GM18867 (cell line): ENCODE results near the gene UNC5CL.
"Not testable (repeated sequence)": the region's sequence is repeated elsewhere in the genome, so short reads cannot be mapped to it uniquely, and the experiment has no call there.

Experiments used
- ATAC-seq: cut with Tn5 transposase; IDR thresholded peaks from one replicate; pipeline ENCODE4 v1.9.1; 2021; ENCODE audit warnings: mild to moderate bottlenecking, moderate library complexity; ENCODE audit not compliant: unreplicated experiment

UNC5CL gene

DNA sequence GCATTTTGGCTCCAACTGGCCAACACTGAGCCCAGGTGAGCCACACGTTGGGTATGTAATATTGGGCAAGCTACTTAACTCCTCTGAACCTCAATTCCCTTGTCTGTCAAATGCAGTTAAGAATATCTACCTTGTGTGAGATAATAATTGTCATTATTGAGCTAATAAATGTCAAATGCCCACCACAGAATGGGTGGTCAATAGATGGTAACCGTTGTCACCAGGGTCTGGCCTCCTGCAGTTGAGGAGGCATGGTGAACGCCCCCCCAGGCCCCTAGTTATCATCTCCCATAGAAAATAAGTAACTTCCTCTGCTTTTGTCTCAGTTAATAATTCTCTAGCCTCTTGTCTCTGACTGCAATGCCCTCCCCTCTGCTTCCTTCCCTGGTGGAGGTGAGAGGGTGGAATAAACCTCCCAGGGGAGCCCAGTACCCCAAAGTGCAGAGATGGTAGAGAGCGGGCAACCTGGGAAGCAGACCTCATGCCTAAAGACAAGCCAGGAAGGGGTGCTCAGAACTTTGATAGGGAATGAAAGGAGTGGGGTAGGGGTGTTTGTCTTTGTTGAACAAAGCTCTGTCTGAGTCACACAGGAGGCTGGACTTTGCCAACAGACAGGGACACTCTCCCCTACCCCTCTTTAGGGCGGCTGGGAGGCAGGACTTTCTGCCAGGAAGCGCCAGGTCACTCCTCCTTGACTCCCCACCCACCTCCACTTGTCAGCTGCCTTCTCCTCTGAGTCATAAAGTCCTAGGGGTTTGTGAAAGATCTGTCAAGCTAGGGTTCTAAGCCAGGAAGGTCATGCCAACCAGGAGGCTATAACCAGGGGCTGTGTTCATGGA, 1.3 kb upstream of the UNC5CL start:
- no peak for ATAC-seq

GRCh38 chr6:41038205-41038604, 816 bp downstream of the UNC5CL start:
- no peak for ATAC-seq

- no peak for ATAC-seq
These were observed 1.7 kb downstream of the UNC5CL start for GRCh38 chr6:41037107-41037900.

GRCh38 chr6:41036601-41037000, 2.4 kb downstream of the UNC5CL start:
- ATAC-seq: no peak

DNA sequence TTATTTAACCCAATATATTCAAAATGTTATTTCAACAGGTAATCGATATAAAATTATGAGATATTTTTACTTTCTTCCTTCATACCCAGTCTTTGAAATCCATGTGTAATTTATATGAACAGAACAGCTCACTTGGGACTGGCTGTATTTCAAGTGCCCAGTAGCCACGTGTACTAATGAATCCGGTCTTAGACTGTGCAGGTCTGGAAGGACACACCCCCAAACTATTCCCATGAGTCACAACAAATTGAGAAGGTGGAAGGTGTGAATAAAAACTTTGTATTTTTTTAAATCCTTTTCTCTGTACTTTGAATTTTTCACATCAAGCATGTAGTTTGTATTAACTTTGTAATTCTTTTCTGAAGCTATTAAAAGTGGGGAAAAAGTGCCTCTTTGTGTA, 2.8 kb downstream of the UNC5CL start:
- no peak for ATAC-seq

- no peak for ATAC-seq
These were observed 5.2 kb downstream of the UNC5CL start for GRCh38 chr6:41033776-41034175.

DNA sequence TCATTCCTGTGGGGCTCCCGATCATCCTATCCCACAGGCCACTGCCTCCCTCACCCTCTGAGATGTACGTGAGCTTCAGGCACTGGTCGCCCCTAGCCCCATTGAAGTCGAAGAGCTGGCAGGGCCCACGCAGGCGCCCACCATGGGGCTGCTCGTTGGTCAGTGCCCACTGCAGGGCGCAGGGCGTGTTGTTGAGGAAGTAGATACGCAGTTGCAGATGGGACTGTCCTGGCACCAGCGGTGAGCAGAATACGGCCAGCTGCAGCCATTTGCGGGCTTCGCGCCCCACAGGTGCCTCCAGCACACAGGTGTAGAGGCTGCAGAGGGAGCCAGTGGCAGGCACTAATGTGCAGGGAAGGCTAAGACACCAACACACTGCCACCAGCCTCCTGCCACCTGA, 6.2 kb downstream of the UNC5CL start:
- ATAC-seq: no peak

GRCh38 chr6:41028561-41029412, 10.2 kb downstream of the UNC5CL start:
- ATAC-seq: no peak

DNA sequence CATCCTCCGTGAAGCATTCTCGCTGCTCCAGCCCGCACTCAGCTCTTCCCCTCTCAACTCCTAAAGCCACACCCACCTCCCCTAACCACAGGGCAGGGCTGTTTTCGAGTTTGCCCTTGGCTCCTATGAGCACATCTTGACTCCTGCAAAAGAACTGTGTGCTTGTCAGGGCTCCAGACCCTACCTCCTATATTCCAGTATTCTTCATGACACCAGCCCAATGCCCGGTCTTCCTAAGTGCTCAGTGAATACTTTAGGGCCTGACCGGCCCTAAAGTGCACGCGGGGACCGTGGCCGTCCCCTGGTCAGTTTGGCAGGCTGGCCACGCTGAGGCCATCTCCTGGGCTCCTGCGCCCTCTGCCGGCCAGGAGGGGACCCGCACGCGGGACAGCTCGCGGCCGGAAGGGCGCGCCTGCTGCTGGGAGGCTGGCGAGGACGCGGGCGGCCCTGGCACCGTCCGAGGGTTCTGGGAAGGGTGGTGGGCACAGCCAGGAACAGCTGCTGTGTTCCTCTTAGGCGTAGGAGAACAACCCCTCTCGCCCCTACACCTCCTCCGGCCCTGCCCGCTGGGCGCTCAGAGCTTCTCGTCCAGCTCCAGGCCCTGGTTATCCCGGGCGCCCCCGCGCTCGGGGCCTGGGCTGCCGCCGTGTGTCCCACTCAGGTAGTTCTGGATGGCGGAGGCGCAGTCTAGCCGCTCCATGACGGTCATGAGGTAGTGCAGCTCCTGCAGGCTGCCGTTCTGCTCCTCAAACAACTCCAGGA, 11.0 kb downstream of the UNC5CL start:
- peak; percentile 86 for ATAC-seq

DNA sequence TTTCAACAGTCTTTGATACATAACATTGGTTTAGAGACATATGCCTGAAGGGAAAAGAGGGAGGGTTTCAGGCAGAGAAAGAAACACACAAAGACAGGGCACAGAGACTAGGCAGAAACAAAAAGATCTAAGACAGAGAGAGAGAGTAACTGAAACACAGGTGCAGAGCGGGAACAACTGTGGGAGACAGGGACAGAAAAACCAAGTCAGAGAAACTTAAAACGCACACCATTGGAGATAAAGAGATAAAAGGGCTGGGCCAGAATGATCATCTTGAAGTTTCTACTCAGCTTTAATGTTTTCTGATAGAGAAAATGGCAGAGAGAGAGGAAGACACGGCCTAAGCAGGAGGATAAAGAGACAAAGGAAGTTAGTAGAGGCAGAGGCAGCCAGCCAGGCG, 11.8 kb downstream of the UNC5CL start:
- no peak for ATAC-seq

GRCh38 chr6:41025966-41026530, 13.0 kb downstream of the UNC5CL start:
- no peak for ATAC-seq

DNA sequence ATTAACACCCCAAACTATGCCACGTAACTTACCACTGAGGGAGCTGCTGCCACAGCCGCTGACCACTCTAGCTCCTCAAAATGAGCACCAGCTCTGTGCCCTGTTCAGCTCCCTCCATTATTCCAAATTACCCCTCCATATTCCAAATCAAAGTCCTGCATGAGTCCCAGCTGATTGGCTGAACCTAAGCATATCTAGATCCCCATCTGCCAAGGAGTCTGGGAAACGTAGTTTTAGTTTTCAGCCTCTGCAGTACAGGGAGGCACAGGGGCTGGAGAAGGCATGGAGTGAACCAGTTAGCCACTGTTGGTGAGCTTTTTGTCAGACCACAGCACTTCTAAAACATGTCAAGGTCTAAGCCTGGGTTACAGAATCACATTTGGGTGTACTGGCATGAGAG, 15.9 kb downstream of the UNC5CL start:
- no peak for ATAC-seq

GRCh38 chr6:41022294-41022693, 16.7 kb downstream of the UNC5CL start:
- no peak for ATAC-seq

- no peak for ATAC-seq
These were observed 17.2 kb downstream of the UNC5CL start for GRCh38 chr6:41021832-41022231.

- ATAC-seq: no peak
These were observed 21.4 kb downstream of the UNC5CL start for GRCh38 chr6:41017663-41018062.

GRCh38 chr6:41015860-41016259, 23.2 kb downstream of the UNC5CL start:
- not testable (repeated sequence) for ATAC-seq

DNA sequence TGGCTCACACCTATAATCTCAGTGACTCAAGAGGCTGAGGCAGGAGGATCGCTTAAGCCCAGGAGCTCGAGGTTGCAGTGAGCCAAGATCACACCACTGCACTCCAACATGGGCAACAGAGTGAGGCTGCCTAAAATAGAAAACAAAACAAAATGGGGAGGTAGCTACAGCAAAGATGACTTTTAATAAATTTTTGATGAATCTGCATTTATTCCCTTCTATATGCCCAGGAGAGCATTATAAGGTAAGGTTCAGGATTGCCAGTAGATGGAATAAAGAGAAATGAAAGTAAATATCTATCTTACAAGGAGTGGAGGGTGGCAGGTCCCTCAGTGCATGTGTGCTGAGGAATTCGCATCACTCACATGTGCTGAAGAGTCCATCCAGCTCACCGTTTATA, 24.2 kb downstream of the UNC5CL start:
- no peak for ATAC-seq

- ATAC-seq: no peak
These were observed 25.4 kb downstream of the UNC5CL start for GRCh38 chr6:41013466-41014153.

DNA sequence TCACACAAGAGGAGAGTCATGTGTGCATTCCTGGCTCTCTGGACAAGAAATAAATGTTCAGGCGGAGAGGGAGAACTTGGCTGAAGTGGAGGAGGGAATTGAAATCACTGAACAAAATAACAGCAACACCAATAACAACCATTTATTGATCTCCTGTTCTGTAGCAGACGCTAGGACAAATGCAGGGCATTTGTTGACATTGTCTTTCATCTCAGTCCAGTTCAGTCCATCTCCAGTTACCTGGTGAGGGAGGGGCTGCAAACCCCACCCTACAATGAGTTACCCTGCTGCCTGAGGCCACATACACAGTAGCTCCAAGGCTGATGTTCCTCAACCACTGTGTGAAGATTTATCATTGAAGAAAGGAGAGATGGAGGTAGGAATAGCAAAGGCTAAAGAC, 27.3 kb downstream of the UNC5CL start:
- no peak for ATAC-seq

DNA sequence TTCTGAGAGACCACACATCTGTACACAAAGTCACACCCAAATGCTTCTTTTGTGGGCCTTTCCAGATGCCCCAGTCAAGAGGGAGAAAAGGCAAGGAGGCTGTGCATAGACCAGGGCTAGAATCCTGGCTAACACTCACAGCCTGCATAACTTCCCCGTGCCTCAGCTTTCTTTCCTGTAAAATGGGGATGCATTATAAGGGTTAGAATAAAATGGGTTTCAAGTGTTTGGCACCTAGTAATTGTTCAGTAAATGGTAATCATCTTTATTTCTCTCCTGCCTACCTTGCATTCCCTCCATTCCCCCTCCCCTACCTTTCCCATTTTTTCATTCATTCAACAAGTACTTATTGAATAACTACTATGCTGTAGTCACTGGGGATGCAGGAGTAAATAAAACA, 29.4 kb downstream of the UNC5CL start:
- no peak for ATAC-seq
